GM18519 (cell line): ENCODE measurements around the gene NEDD4L.
"Not testable (repeated sequence)": the region's sequence is repeated elsewhere in the genome, so short reads cannot be mapped to it uniquely, and the experiment has no call there.

Source experiments
- ATAC-seq: cut with Tn5 transposase; IDR thresholded peaks from one replicate; pipeline ENCODE4 v1.9.1; 2021; ENCODE audit warnings: mild to moderate bottlenecking, moderate library complexity; ENCODE audit not compliant: unreplicated experiment, low FRiP score

Gene NEDD4L

GRCh38 chr18:58050963-58051362, 6.9 kb downstream of the NEDD4L start:
- ATAC-seq: not testable (repeated sequence)

GRCh38 chr18:58051765-58052460, 7.9 kb downstream of the NEDD4L start:
- ATAC-seq: peak; percentile 53

- no peak for ATAC-seq
Measured at GRCh38 chr18:58052960-58053359, 8.9 kb downstream of the NEDD4L start.

GRCh38 chr18:58054041-58054781, 10.2 kb downstream of the NEDD4L start:
- ATAC-seq: no peak

- ATAC-seq: no peak
Measured at GRCh38 chr18:58055890-58056558, 12.0 kb downstream of the NEDD4L start.

GRCh38 chr18:58056852-58057251, 12.8 kb downstream of the NEDD4L start:
- no peak for ATAC-seq

GRCh38 chr18:58057291-58057965, 13.4 kb downstream of the NEDD4L start:
- no peak for ATAC-seq

GRCh38 chr18:58058720-58059119, 14.7 kb downstream of the NEDD4L start:
- no peak for ATAC-seq

- ATAC-seq: no peak
Measured at GRCh38 chr18:58060254-58060653, 16.2 kb downstream of the NEDD4L start.

GRCh38 chr18:58061349-58061748, 17.3 kb downstream of the NEDD4L start:
- no peak for ATAC-seq

- ATAC-seq: no peak
Measured at GRCh38 chr18:58064406-58064998, 20.5 kb downstream of the NEDD4L start.

GRCh38 chr18:58065956-58066355, 21.9 kb downstream of the NEDD4L start:
- ATAC-seq: no peak

GRCh38 chr18:58067601-58068000, 23.6 kb downstream of the NEDD4L start:
- no peak for ATAC-seq

GRCh38 chr18:58069099-58069498, 25.1 kb downstream of the NEDD4L start:
- no peak for ATAC-seq

GRCh38 chr18:58069721-58070292, 25.8 kb downstream of the NEDD4L start:
- ATAC-seq: no peak

GRCh38 chr18:58076052-58076451, 32.0 kb downstream of the NEDD4L start:
- ATAC-seq: no peak

- ATAC-seq: no peak
Measured at GRCh38 chr18:58077329-58077728, 33.3 kb downstream of the NEDD4L start.

- no peak for ATAC-seq
Measured at GRCh38 chr18:58078889-58079573, 35.0 kb downstream of the NEDD4L start.

GRCh38 chr18:58080451-58080850, 36.4 kb downstream of the NEDD4L start:
- no peak for ATAC-seq
